ENCODE measurements around the gene MAPK14.
"Not testable (repeated sequence)": the region's sequence is repeated elsewhere in the genome, so short reads cannot be mapped to it uniquely, and the experiment has no call there.

Gene MAPK14

GRCh38 chr6:36027501-36028087 is at the start of gene MAPK14:
TSS of gene MAPK14 (plus strand) at chr6:36027808. CDS start at chr6:36028158, 350 bp downstream.
- Histone ChIP-seq H3K4me3 (ENCODE audit: low read depth, low read length) (peak within 1 kb of the TSS; percentile 99), H3K27ac (peak within 1 kb of the TSS; percentile 69), H3K36me3 (replicated peaks) (peaks cover 2% of the 10 kb centered on the region), H3K27me3 (replicated peaks) (no peaks in the 10 kb centered on the region)
- DNase-seq: peak; percentile 100
- peak; percentile 91 for TF ChIP-seq CTCF (IDR thresholded peaks at IDR 0.05; ENCODE audit: low read depth, low read length, missing control alignments)
- in situ Hi-C loops (cut with HindIII; ENCODE audit: low pct_ligation_motif_present, low sequenced_read_pairs): no loop called here

- H3K4me3 ChIP-seq (ENCODE audit: low read depth, low read length); in situ Hi-C loops (cut with HindIII; ENCODE audit: low pct_ligation_motif_present, low sequenced_read_pairs); H3K27me3 ChIP-seq (replicated peaks); DNase-seq; H3K27ac ChIP-seq; H3K36me3 ChIP-seq (replicated peaks): not testable (repeated sequence)
Observed at GRCh38 chr6:35980126-35980525, 47.5 kb upstream of the MAPK14 start.

GRCh38 chr6:35980991-35981645 is 46.5 kb upstream of the MAPK14 start:
- no peak for DNase-seq
- no peak overlapping the region for H3K27ac ChIP-seq
- no peak for TF ChIP-seq CTCF (IDR thresholded peaks at IDR 0.05; ENCODE audit: low read depth, low read length, missing control alignments)
- no peaks in the 10 kb centered on the region for H3K36me3 ChIP-seq (replicated peaks)
- H3K4me3 ChIP-seq (ENCODE audit: low read depth, low read length): no peak overlapping the region
- peaks cover 3% of the 10 kb centered on the region for H3K27me3 ChIP-seq (replicated peaks)
- in situ Hi-C loops (cut with HindIII; ENCODE audit: low pct_ligation_motif_present, low sequenced_read_pairs): no loop called here

GRCh38 chr6:35984701-35985100 is 42.9 kb upstream of the MAPK14 start:
- Histone ChIP-seq H3K27me3 (replicated peaks) (peaks cover 3% of the 10 kb centered on the region), H3K36me3 (replicated peaks) (no peaks in the 10 kb centered on the region), H3K27ac (no peak overlapping the region), H3K4me3 (ENCODE audit: low read depth, low read length) (no peak overlapping the region)
- DNase-seq: no peak
- TF ChIP-seq CTCF (IDR thresholded peaks at IDR 0.05; ENCODE audit: low read depth, low read length, missing control alignments): no peak
- in situ Hi-C loops (cut with HindIII; ENCODE audit: low pct_ligation_motif_present, low sequenced_read_pairs): no loop called here

- H3K36me3 ChIP-seq (replicated peaks); H3K27me3 ChIP-seq (replicated peaks); DNase-seq; H3K27ac ChIP-seq; H3K4me3 ChIP-seq (ENCODE audit: low read depth, low read length); in situ Hi-C loops (cut with HindIII; ENCODE audit: low pct_ligation_motif_present, low sequenced_read_pairs): not testable (repeated sequence)
Observed at GRCh38 chr6:35988047-35988446, 39.6 kb upstream of the MAPK14 start.

GRCh38 chr6:35993150-35993549 is 34.5 kb upstream of the MAPK14 start:
- in situ Hi-C loops (cut with HindIII; ENCODE audit: low pct_ligation_motif_present, low sequenced_read_pairs): no loop called here
- Histone ChIP-seq H3K27ac (no peak overlapping the region), H3K36me3 (replicated peaks) (no peaks in the 10 kb centered on the region), H3K27me3 (replicated peaks) (no peaks in the 10 kb centered on the region), H3K4me3 (ENCODE audit: low read depth, low read length) (no peak overlapping the region)
- TF ChIP-seq CTCF (IDR thresholded peaks at IDR 0.05; ENCODE audit: low read depth, low read length, missing control alignments): no peak
- DNase-seq: no peak

GRCh38 chr6:36000451-36000850 is 27.2 kb upstream of the MAPK14 start:
- H3K36me3 ChIP-seq (replicated peaks): no peaks in the 10 kb centered on the region
- no peak overlapping the region for H3K27ac ChIP-seq
- in situ Hi-C loops (cut with HindIII; ENCODE audit: low pct_ligation_motif_present, low sequenced_read_pairs): no loop called here
- TF ChIP-seq CTCF (IDR thresholded peaks at IDR 0.05; ENCODE audit: low read depth, low read length, missing control alignments): no peak
- H3K4me3 ChIP-seq (ENCODE audit: low read depth, low read length): no peak overlapping the region
- no peak for DNase-seq
- H3K27me3 ChIP-seq (replicated peaks): no peaks in the 10 kb centered on the region
